HG02870 (cell line): ENCODE results near the gene SREBF1.
A peak's percentile ranks its signal among the peaks of the same experiment; 100 is the strongest.

ENCODE experiments used
- ATAC-seq: cut with Tn5 transposase; IDR thresholded peaks from one replicate; pipeline ENCODE4 v1.9.1; 2021; ENCODE audit warnings: mild to moderate bottlenecking, moderate library complexity; ENCODE audit not compliant: unreplicated experiment

SREBF1 gene

DNA sequence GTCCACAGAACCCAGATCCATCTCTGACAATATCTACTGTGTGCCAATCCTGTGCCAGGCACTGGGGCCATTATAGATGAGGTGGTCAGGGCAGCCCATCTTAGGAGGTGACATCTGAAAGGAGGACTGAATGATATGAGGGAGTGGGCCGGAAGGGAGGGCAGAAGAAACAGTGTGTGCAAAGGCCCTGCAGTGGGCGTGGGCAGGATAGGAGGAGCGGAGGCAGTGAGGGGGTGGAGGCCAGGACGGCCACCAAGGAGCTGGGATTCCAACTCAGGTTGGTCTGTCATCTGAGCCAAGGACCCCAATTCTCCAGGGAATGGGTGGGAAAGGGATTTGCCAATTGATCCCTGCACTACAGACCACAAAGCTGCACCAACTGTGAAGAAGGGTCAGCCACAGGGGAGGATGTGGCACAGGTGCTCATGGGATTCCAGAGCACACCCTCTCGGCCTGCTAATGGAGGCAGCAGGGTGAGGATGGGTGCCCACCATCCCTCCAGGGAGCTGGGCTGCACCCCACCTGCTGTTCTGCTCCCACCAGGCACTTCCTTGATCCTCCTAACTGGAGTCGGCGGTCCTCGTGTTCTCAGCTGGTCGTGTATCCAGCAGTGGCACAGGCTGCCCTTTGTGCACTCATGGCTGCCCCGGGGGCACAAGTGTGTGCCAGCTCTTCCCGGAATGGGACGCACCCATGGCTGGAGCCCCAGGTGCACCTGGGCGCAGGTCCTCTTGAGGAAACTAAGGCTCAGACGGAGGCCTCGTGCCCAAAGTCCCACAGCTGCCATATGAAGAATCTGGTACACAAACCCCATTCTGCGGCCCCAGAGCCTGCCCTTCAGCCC, 9.6 kb downstream of the SREBF1 start:
- ATAC-seq, result no peak

DNA sequence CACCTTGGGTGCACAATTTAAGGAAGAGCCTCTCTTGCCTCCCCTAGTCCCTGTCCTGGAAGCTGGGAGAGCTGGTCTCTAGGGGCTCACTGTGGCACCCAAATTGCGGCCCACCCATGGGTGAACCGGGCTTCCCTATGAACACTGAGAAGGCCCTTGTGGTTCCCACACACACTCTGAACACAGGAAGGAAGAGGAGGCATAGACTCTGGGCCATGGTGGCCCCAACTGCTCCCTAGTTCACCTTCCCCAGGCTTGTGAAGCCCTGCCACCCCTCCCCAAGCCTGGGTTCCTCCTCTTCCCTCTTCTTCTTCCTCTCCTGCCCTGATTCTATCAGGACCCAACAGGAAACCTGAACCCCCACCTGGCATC, 10.5 kb downstream of the SREBF1 start:
- no peak for ATAC-seq

- ATAC-seq, result no peak
Observed at GRCh38 chr17:17824783-17825614, 11.8 kb downstream of the SREBF1 start.

- peak; percentile 9 for ATAC-seq
Observed at GRCh38 chr17:17824119-17824782, 12.5 kb downstream of the SREBF1 start.

DNA sequence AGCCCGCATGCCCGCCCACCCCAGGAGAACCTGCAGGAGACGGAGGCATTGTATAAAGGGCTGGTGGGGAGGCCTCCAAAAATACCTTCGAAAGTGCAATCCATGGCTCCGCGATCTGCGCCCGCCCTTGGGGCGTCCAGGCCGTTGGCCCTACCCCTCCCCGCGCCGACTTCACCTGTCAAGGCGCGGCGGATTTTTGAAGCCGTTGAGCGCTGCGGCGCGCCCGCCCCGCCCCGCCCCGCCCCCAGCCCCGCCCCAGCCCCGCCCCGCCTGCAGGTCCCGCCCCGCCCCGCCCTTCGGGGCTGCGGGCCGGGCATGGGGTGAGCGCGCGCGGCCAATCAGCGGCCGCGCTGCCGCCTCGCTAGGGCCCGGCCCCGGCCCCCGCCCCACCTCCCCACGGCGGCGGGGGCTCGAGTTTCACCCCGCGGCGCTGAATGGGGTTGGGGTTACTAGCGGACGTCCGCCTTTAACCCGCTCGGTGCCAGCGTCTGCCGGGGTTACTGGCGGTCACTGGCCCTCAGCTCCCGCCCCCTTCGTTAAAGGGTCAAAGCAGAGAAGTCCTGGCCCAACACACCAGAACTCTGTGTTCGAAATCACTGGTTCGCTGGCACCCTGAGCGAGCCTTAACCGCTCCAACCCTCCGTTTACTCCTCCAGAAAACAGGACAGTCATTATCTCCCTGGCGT, 13.2 kb downstream of the SREBF1 start:
- ATAC-seq, result peak; percentile 62

DNA sequence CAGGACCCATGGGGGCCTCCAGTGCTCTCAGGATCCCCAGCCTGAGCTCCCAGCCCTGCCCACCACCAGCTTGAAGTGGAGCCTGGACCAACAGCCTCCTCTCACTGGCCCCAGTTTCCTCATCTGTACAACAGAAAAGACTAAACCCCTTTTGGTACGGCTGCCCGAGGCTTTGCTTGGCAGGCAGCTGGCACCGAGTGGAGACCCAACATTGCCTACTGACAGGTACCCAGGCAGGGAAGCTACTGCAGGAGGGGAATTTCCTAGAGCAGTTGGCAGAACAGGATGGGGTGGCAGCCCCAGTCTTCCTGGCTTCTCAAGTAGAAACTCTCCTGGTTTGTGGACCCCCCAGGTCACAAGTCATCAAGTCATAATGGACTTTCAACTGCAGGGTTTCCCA, 14.2 kb downstream of the SREBF1 start:
- ATAC-seq, result no peak

DNA sequence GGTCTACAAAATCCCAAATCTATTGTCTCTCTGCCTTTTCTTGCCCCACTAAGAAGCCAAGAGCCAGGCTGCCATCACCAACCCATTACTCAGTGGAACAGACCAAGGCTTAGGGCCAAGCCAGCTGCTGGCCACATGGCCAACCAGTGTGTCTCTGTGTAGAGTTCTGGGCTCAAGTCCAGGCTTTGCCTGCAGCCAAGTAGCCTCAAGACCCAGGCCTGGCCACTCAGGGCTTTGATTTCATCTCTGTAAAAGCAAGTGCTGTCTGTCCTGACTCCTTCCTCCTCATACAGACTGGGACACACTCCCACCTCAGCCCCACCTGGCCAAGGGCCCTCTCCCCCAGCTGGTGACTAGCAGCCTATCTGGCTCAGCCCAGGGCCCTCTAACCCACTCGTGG, 14.6 kb downstream of the SREBF1 start:
- no peak for ATAC-seq

DNA sequence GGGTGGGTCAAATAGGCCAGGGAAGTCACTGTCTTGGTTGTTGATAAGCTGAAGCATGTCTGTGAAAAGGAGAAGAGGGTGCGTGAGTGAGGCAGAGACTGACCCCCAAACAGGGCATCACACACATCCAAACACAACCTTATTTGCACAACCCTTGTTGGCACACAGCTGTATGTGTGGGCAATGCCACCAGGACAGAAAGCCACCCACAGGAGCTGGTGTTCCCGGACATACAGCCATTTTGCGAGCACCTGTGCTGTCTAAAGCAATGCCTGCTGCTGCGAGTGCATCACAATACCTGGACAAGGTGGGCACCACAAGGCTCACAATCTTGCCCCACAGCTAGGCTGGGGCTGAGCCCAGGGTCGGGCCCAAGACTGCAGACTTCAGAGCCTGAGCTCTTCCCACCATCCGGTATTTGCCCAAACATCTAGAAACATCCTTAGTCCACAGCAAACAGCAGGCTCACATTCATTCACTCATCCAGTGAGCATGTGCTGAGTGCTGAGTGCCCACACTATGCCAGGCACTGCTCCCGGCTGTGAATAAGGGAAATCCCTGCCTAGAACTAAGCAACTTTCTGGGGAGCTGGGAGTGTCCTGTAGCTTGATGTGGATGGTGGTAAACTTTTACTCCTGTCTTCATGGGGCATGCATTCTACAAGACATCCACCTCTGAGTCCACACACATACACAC, 16.2 kb downstream of the SREBF1 start:
- no peak for ATAC-seq

DNA sequence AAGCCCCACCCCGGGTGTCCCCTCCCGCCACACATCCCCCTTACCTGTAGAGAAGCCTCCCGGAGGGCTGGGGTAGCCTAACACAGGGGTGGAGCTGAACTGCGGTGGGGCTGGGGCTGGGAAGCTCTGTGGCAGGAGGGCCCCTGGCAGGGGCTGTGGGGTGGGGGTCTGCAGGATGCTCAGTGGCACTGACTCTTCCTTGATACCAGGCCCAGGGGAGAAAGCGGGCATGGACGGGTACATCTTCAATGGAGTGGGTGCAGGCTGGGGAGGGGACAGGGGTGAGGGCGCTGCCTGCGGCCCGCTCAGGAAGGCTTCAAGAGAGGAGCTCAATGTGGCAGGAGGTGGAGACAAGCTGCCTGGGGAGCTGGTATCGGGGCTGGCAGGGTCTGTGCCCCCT, 16.7 kb downstream of the SREBF1 start:
- no peak for ATAC-seq

GRCh38 chr17:17819561-17819995, 17.2 kb downstream of the SREBF1 start:
- ATAC-seq, result no peak

- no peak for ATAC-seq
Observed at GRCh38 chr17:17819111-17819510, 17.7 kb downstream of the SREBF1 start.

DNA sequence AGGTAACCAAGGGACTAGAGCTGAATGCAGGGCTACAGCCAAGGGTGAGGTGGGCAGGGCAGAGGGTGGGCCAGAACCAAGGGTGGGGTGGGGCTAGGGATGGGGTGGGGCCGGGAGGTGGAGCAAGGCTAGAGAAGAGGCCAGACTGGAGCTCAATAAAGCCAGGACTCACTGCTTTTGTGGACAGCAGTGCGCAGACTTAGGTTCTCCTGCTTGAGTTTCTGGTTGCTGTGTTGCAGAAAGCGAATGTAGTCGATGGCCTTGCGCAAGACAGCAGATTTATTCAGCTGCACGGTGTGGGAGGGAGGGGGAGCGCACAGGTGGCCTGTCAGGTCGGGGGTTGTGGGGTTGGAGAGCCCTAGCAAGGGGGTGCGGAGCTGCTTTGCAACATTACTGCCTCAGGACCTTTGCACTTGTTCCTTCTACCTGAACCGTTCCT, 18.7 kb downstream of the SREBF1 start:
- no peak for ATAC-seq

- ATAC-seq, result no peak
Observed at GRCh38 chr17:17817552-17817947, 19.2 kb downstream of the SREBF1 start.

GRCh38 chr17:17816831-17817551, 19.8 kb downstream of the SREBF1 start:
- ATAC-seq, result no peak

- ATAC-seq, result no peak
Observed at GRCh38 chr17:17816240-17816814, 20.5 kb downstream of the SREBF1 start.

DNA sequence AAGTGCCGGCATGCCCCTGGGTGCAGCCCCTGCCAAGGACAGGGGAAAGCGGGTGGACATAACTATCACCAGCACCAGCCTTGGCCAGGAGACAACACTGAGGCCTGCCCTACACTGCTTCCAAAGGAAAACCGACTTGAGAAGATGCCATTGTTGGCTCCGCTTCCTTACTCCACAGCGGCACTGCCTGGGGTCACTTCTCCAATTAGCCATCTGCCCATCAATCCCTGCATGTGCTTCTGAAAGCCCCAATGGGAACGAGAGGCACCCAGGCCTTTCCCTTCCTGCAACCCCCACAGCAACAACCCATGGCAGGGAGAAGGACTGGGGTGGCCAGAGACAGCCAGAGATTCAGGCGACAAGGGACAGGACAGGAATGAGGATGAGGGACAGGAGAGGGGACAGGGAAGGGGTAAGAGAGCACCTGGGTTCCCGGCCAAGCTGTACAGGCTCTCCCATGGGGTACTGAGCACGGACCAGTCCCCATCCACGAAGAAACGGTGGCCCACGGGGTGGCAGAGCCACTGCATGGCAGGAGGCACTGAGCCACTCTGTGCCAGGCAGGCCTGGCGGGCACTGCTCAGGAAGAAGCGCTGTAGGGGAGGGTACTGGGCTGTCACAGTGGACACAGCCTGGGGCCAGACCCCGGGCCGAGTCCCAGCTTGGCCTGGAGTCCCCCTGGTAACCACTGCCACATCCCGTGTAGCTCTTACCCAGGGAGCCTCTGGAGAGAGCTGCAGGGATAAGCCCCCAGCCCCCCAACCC, 21.2 kb downstream of the SREBF1 start:
- no peak for ATAC-seq

- no peak for ATAC-seq
Observed at GRCh38 chr17:17815062-17815406, 21.8 kb downstream of the SREBF1 start.

- ATAC-seq, result no peak
Observed at GRCh38 chr17:17814162-17815061, 22.4 kb downstream of the SREBF1 start.
